T-helper 17 cell (primary cell): ENCODE results near the gene RAD54L. TPM values are rescaled to one million over a fixed set of nuclear protein-coding genes. Genes with fewer than 3 reads are reported as not detected.

Experiments used
- ATAC-seq: fragments of 150-1000 bp; cut with Tn5 transposase; 2 replicates; pipeline ENCODE4 v1.10.0; 2021; ENCODE audit warnings: mild to moderate bottlenecking, moderate library complexity
- DNase-seq, 3 donors: peaks; one replicate each; pipeline versions ENCODE4 v3.0.0 to v3.0.0-alpha.2; 2020 to 2021
- H3K9me3 ChIP-seq: one replicate; pipeline ENCODE4 v1.7.0; 2013; ENCODE audit warnings: low read length, mild to moderate bottlenecking; ENCODE audit not compliant: control insufficient read depth, poor library complexity, severe bottlenecking
- H3K27ac Mint-ChIP-seq: one replicate; pipeline ENCODE4 v1.8.0; 2022; ENCODE audit warnings: mild to moderate bottlenecking, moderate library complexity, mixed read lengths
- H3K27me3 Mint-ChIP-seq: one replicate; pipeline ENCODE4 v1.8.0; 2022; ENCODE audit warnings: mixed read lengths
- H3K36me3 Mint-ChIP-seq: one replicate; pipeline ENCODE4 v1.8.0; 2022; ENCODE audit warnings: low read depth, mixed read lengths
- H3K4me1 Mint-ChIP-seq: one replicate; pipeline ENCODE4 v1.8.0; 2022; ENCODE audit warnings: mild to moderate bottlenecking, mixed read lengths
- H3K4me3 Mint-ChIP-seq: one replicate; pipeline ENCODE4 v1.8.0; 2022; ENCODE audit warnings: mild to moderate bottlenecking, moderate library complexity, mixed read lengths
- total RNA-seq, 4 donors: library from RNA in 2 of 4; stranded (reverse) in 2 of 4; gene quantifications; one replicate each; pipeline ENCODE4 v1.2.3 and lab custom pipeline; 2022 to 2026

The RAD54L gene
- total RNA-seq, 2 donors from 2014 or later, result 0.72 to 0.73 TPM

DNA sequence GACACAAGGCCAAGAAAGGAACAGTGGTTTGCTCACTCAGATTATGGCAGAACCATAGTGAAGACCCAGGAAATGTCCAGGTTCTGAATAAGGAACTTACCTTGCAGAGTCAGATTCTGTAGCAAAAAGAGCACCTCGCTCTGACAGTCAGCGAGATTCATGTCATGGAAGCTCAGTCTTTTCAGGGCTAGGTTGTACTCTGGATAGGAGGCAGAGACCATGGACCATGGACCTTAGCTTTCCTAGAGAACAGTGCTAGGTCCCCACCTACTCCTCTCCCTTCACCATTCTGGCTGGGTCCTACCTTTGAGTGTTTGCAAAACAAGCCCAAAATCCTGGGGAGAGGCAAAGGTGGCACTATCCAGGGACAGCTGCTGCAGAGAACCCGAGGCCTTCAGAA, 32.5 kb downstream of the RAD54L start:
- Mint-ChIP-seq H3K27me3 (no peaks in the 10 kb centered on the region), H3K4me3 (no peak overlapping the region), H3K36me3 (peaks cover 9% of the 10 kb centered on the region), H3K4me1 (peaks cover 9% of the 10 kb centered on the region), H3K27ac (no peak overlapping the region)
- ATAC-seq (no peak), DNase-seq (no peak)
- no peaks in the 10 kb centered on the region for H3K9me3 ChIP-seq

GRCh38 chr1:46281021-46281420, 33.5 kb downstream of the RAD54L start:
- no peaks in the 10 kb centered on the region for H3K27me3 Mint-ChIP-seq
- H3K9me3 ChIP-seq, result no peaks in the 10 kb centered on the region
- H3K4me3 Mint-ChIP-seq, result no peak overlapping the region
- H3K36me3 Mint-ChIP-seq, result peaks cover 9% of the 10 kb centered on the region
- no peak for DNase-seq
- H3K4me1 Mint-ChIP-seq, result peaks cover 9% of the 10 kb centered on the region
- no peak overlapping the region for H3K27ac Mint-ChIP-seq
- ATAC-seq, result no peak

DNA sequence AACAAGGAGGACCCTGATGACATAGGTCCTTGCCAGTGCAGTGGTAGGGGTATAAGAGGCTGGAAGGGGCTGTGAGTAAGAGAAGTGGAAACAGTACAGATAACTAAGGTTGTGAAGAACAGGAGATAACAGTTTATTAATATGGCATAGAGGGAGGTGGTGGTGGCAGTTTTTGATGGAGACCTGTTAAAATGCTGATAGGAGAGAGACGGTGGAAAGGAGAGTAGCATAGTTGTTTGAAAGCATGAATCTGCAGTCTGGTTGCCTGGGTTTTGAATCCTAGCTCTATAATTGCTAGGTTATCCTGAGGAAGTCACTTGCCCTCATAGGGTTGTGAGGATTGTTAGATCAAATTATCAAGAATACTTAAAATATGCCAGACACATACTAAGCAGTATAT, 36.5 kb downstream of the RAD54L start:
- ATAC-seq (no peak), DNase-seq (no peak)
- Mint-ChIP-seq H3K36me3 (peaks cover 7% of the 10 kb centered on the region), H3K4me3 (no peak overlapping the region), H3K4me1 (peaks cover 9% of the 10 kb centered on the region), H3K27me3 (no peaks in the 10 kb centered on the region), H3K27ac (peak overlapping the region; percentile 86)
- no peaks in the 10 kb centered on the region for H3K9me3 ChIP-seq

DNA sequence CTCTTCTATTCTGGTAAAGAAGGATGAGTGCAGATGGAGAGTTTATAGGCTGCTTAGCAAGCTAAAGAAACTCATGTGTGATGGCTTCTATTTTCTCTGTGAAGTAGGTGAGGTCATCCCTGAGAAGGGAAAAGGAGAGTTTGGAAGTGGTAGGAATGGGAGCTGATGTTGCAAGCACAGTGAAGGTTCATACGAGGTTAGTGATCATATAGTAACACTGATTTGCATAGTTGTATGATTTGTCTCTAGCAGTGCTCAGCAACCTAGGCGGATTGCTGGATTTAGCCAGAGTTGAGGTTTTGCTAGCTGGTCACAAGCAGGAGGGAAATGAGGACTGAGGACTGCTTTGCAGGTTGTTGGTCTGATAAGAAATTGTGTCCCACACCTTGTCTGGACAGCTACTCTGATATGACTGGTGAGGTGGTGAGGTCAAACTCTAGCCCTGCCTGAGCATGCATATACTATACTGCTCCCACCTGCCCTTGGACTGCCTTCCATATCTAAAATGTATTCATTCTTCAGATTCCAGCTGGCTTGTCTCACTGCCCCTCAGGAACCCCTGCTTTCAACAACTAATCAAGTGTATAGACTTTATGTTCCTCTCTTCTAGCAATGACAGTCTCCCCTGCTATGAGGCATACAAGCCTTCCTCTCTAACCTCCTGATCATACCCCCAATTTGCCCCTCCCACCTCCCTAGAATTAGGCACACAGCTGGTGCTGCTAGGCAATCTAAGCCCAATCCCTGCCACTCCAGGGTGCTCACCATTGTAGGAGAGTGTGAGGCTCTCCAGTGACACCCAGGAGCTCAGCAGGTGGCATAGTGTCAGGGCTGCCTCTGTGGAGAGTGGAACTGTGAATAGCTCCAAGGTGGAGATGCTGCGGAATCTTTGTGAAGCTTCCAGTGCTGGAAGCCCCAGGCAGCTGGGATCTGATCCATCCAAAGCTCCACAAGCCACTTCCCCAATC, 37.3 kb downstream of the RAD54L start:
- DNase-seq (no peak), ATAC-seq (no peak)
- no peaks in the 10 kb centered on the region for H3K27me3 Mint-ChIP-seq
- peaks cover 11% of the 10 kb centered on the region for H3K4me1 Mint-ChIP-seq
- H3K36me3 Mint-ChIP-seq, result peaks cover 7% of the 10 kb centered on the region
- peak overlapping the region; percentile 41 for H3K4me3 Mint-ChIP-seq
- H3K9me3 ChIP-seq, result no peaks in the 10 kb centered on the region
- peak overlapping the region; percentile 49 for H3K27ac Mint-ChIP-seq

- Mint-ChIP-seq H3K36me3 (peaks cover 7% of the 10 kb centered on the region), H3K27me3 (no peaks in the 10 kb centered on the region), H3K4me3 (peak overlapping the region; percentile 41), H3K27ac (peak overlapping the region; percentile 49), H3K4me1 (peaks cover 8% of the 10 kb centered on the region)
- no peaks in the 10 kb centered on the region for H3K9me3 ChIP-seq
- ATAC-seq (peak; percentile 50), DNase-seq (no peak)
These were observed 38.3 kb downstream of the RAD54L start for GRCh38 chr1:46285730-46286477.

GRCh38 chr1:46288485-46289133, 41.0 kb downstream of the RAD54L start:
- H3K27me3 Mint-ChIP-seq, result no peaks in the 10 kb centered on the region
- H3K4me1 Mint-ChIP-seq, result peaks cover 8% of the 10 kb centered on the region
- no peak overlapping the region for H3K4me3 Mint-ChIP-seq
- no peaks in the 10 kb centered on the region for H3K9me3 ChIP-seq
- H3K27ac Mint-ChIP-seq, result peak overlapping the region; percentile 47
- peaks cover 2% of the 10 kb centered on the region for H3K36me3 Mint-ChIP-seq
- ATAC-seq (no peak), DNase-seq (no peak)

- DNase-seq (no peak), ATAC-seq (no peak)
- peaks cover 5% of the 10 kb centered on the region for H3K4me1 Mint-ChIP-seq
- H3K27ac Mint-ChIP-seq, result peak overlapping the region; percentile 47
- H3K9me3 ChIP-seq, result no peaks in the 10 kb centered on the region
- peaks cover 2% of the 10 kb centered on the region for H3K36me3 Mint-ChIP-seq
- H3K4me3 Mint-ChIP-seq, result no peak overlapping the region
- no peaks in the 10 kb centered on the region for H3K27me3 Mint-ChIP-seq
These were observed 41.6 kb downstream of the RAD54L start for GRCh38 chr1:46289134-46289494.

GRCh38 chr1:46289976-46290375, 42.4 kb downstream of the RAD54L start:
- no peaks in the 10 kb centered on the region for H3K9me3 ChIP-seq
- ATAC-seq (no peak), DNase-seq (no peak)
- Mint-ChIP-seq H3K36me3 (no peaks in the 10 kb centered on the region), H3K27me3 (no peaks in the 10 kb centered on the region), H3K27ac (peak overlapping the region; percentile 47), H3K4me3 (no peak overlapping the region), H3K4me1 (peaks cover 2% of the 10 kb centered on the region)

GRCh38 chr1:46295306-46295705, 47.7 kb downstream of the RAD54L start:
- Mint-ChIP-seq H3K36me3 (peaks cover 5% of the 10 kb centered on the region), H3K27ac (no peak overlapping the region)
- no peak for DNase-seq

GRCh38 chr1:46298387-46298786, 50.8 kb downstream of the RAD54L start:
- no peak for ATAC-seq
- no peak for DNase-seq
- H3K9me3 ChIP-seq, result no peaks in the 10 kb centered on the region
- H3K27me3 Mint-ChIP-seq, result no peaks in the 10 kb centered on the region
- H3K27ac Mint-ChIP-seq, result peak overlapping the region; percentile 88
- peaks cover 8% of the 10 kb centered on the region for H3K36me3 Mint-ChIP-seq
- no peak overlapping the region for H3K4me3 Mint-ChIP-seq
- H3K4me1 Mint-ChIP-seq, result peaks cover 27% of the 10 kb centered on the region

More at GRCh38 chr1:46295306-46295705, 47.7 kb downstream of the RAD54L start:
- Mint-ChIP-seq H3K27me3 (no peaks in the 10 kb centered on the region), H3K4me3 (no peak overlapping the region), H3K4me1 (peaks cover 10% of the 10 kb centered on the region)
- H3K9me3 ChIP-seq, result no peaks in the 10 kb centered on the region
- ATAC-seq, result no peak

DNA sequence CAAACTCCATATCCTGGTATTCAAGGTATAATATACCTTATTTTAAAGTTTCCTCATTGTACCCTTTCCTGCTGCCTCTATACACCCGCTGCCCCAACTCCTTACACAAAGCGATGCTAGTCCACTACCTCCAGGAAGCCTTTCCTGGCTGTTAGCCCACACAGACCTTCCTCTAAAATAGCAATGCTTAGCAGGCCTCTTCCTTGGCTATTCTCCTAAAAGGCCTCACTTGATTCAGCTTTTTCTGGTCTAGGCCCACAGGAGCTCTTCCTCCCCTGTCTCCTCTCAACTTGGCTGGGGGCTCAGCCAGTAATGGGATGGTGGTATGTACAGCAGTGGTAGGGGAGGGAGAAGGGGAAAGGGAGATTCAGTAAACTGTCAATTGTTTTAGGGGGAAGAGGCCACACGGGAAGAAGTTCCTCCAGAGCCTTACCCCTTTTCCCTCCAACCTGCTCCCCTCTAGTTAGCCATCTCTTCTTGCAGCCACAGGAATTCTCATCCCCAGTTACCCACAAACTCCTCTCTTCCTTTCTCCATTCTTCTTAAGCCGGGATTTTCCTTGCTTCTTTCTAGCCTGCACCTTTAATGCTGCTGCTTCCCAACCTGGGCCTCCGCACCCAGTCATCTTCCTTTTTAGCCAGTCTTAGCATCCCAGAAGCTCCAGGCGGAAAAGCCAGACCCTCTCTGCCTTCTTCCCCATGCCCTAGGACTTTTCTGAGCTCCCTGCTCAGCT, 53.3 kb downstream of the RAD54L start:
- peak overlapping the region; percentile 98 for H3K4me3 Mint-ChIP-seq
- no peaks in the 10 kb centered on the region for H3K27me3 Mint-ChIP-seq
- H3K36me3 Mint-ChIP-seq, result peaks cover 8% of the 10 kb centered on the region
- DNase-seq, result no peak
- peak overlapping the region; percentile 96 for H3K27ac Mint-ChIP-seq
- no peaks in the 10 kb centered on the region for H3K9me3 ChIP-seq
- H3K4me1 Mint-ChIP-seq, result peaks cover 31% of the 10 kb centered on the region
- ATAC-seq, result no peak

DNA sequence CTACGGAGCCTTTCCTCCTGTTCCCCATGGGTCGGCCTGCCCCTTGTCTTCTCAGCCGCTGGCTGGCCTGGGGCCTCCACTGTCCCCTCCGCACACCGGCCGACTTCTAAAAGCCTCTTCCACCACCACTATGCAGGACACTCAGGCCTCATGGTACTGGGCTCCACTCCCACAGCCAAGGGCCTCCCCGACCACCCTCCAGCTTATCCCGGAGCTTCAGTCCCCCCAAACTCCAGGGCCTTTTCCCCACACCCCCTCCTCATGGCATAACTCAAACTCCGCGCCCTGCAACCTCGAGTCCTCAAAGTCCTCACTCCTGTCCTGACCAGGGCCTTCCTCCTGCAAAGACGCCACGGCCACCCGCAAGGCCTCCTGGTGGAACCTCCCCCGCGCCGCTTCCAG, 53.8 kb downstream of the RAD54L start:
- peak overlapping the region; percentile 98 for H3K4me3 Mint-ChIP-seq
- H3K9me3 ChIP-seq, result no peaks in the 10 kb centered on the region
- DNase-seq (no peak), ATAC-seq (no peak)
- peak overlapping the region; percentile 96 for H3K27ac Mint-ChIP-seq
- H3K36me3 Mint-ChIP-seq, result peaks cover 8% of the 10 kb centered on the region
- H3K27me3 Mint-ChIP-seq, result no peaks in the 10 kb centered on the region
- peaks cover 31% of the 10 kb centered on the region for H3K4me1 Mint-ChIP-seq
